Stomach (tissue), 9 donors: ENCODE data around the gene LCN2. TPM values are rescaled to one million over a fixed set of nuclear protein-coding genes. Genes with fewer than 3 reads are reported as not detected.

Source experiments
- DNase-seq, 2 donors: peaks; one replicate each; pipeline versions ENCODE4 v3.0.0 to v3.0.0-alpha.2; 2013 to 2019
- H3K27ac ChIP-seq, 5 donors: fragments of 200-600 bp in 4 of 5; sonication (generic) in 4 of 5; one replicate each; pipeline ENCODE4 v1.5.1; 2013 to 2019; ENCODE audit warnings: mild to moderate bottlenecking in 1 of 5, moderate library complexity in 1 of 5
- H3K27me3 ChIP-seq, 3 donors: fragments of 200-600 bp; sonication (generic); one replicate each; pipeline ENCODE4 v1.5.1; 2017 to 2019; ENCODE audit warnings: mixed run types in 1 of 3
- H3K36me3 ChIP-seq, 4 donors: fragments of 200-600 bp; sonication (generic); 1 replicate in 3 of 4; 2 replicates in 1 of 4; pipeline ENCODE4 v1.5.1; 2016 to 2019
- H3K4me1 ChIP-seq, 4 donors: fragments of 200-600 bp; sonication (generic); one replicate each; pipeline ENCODE4 v1.5.1; 2016 to 2019
- H3K4me3 ChIP-seq, 4 donors: fragments of 200-600 bp; sonication (generic) in 3 of 4; one replicate each; pipeline ENCODE4 v1.5.1; 2016 to 2019; ENCODE audit warnings: mild to moderate bottlenecking in 1 of 4
- H3K9me3 ChIP-seq, 4 donors: fragments of 200-600 bp; sonication (generic); one replicate each; pipeline ENCODE4 v1.5.1; 2016 to 2019
- CTCF ChIP-seq, 7 experiments: fragments of 450-650 bp in 4 of 7; fragments of 200-600 bp in 3 of 7; sonication (generic) in 3 of 7; IDR thresholded peaks; one replicate each; pipeline ENCODE4 v1.5.1; 2016 to 2019; ENCODE audit warnings: antibody characterized with exemption in 7 of 7, control low read depth in 2 of 7, mild to moderate bottlenecking in 1 of 7
- EP300 ChIP-seq: sonication (generic); formaldehyde crosslinking; IDR thresholded peaks from one replicate; pipeline ENCODE4 v1.6.1; 2017; ENCODE audit warnings: antibody characterized with exemption
- POLR2A ChIP-seq, 4 donors: fragments of 450-650 bp; IDR thresholded peaks; one replicate each; pipeline ENCODE4 v1.6.1; 2016; ENCODE audit warnings: antibody characterized with exemption in 4 of 4, control low read depth in 2 of 4, mild to moderate bottlenecking in 1 of 4, moderate library complexity in 1 of 4
- POLR2AphosphoS5 ChIP-seq, 3 donors: sonication (generic); formaldehyde crosslinking; IDR thresholded peaks; one replicate each; pipeline ENCODE4 v1.6.1; 2016; ENCODE audit warnings: antibody characterized with exemption in 3 of 3
- WGBS, 5 donors: extraction: QIAGEN DNeasy Blood & Tissue Kit in 3 of 5; methylation state at CpG; one replicate each; pipeline versions ENCODE4 v1.1.5 to v1.1.7; 2013 to 2018; 5-methylcytosine and 5-hydroxymethylcytosine counted together
- intact Hi-C: fragments of 100-400 bp; cut with DNase I; formaldehyde crosslinking; loops from one replicate; pipeline ENCODE4 v1.15.1; 2023; ENCODE audit warnings: low total_unique reads
- polyA plus RNA-seq, 3 donors: library from polyadenylated mRNA; stranded (reverse); fragments of 200-250 nt; gene quantifications; one replicate each; pipeline ENCODE4 v1.2.3, GENCODE V29; 2013
- total RNA-seq, 5 donors: library from RNA; depleted of rRNA; stranded (reverse); fragments of >200 nt; gene quantifications; one replicate each; pipeline versions ENCODE4 v1.1.0 to v1.2.3, GENCODE V29; 2014 to 2016
- donor health status: healthy with polysubstance abuse.
- donor health status: Bipolar disorder and iron deficiency.
- donor health status: healthy.

The LCN2 gene
- total and polyA plus RNA-seq, 8 donors: 10.8 to 922 (median 383) TPM; not detected in 1

DNA sequence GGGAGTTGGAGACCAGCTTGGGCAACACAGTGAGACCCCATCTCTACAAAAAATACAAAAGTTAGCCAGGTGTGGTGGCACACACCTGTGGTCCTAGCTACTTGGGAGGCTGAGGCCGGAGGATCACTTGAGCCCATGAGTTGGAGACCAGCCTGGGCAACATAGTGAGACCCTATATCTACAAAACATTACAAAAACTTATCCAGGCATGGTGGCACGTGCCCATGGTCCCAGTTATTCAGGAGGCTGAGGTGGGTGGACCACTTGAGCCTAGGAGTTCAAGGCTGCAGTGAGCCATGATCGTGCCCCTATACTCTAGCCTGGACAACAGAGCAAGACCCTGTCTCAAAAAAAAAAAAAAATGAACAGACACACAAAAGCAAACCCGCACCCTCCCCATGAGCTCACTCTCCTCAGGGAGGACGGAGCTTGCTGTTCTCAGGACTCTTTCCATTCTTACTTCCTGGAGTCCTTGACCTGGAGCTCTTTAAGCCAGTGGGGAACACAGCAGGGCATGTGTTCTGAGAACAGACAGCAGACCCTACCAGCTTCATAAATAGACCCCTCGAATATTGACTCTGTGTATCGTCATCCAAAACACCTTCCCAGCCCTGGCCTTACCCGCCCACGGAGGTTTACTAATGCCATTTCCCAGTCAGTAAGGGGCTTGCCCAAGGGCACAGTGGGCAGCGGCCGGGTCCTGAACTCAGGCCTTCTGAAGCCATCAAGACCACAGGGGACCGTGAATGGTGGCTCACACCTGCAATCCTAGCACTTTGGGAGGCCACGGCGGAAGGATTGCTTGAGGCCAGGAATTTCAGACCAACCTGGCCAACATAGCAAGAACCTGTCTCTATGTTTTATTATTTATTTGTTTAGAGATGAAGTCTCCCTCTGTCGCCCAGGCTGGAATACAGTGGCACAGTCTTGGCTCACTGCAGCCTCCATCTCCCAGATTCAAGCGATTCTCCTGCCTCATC, 32.9 kb upstream of the LCN2 start:
- intact Hi-C loops: no loop called here
- H3K4me1 ChIP-seq: peaks cover 13 to 42% (median 37%) of the 10 kb centered on the region in 4 donors
- TF ChIP-seq POLR2A (IDR thresholded peaks at IDR 0.05): no peak
- peak in 2 of 3 donors; percentile 17 to 64 for TF ChIP-seq POLR2AphosphoS5 (IDR thresholded peaks at IDR 0.05)
- DNase-seq: peak in 1 of 2 donors; percentile 44
- no peaks in the 10 kb centered on the region for H3K9me3 ChIP-seq
- H3K36me3 ChIP-seq: peaks cover 7 to 39% (median 29%) of the 10 kb centered on the region in 4 donors
- peak overlapping the region; percentile 88 to 97 (median 93) for H3K27ac ChIP-seq
- no peaks in the 10 kb centered on the region for H3K27me3 ChIP-seq
- H3K4me3 ChIP-seq: no peak overlapping the region
- WGBS, 5 donors: 69 to 84% (median 76%) methylated on average over 16 of the region's 16 CpGs

DNA sequence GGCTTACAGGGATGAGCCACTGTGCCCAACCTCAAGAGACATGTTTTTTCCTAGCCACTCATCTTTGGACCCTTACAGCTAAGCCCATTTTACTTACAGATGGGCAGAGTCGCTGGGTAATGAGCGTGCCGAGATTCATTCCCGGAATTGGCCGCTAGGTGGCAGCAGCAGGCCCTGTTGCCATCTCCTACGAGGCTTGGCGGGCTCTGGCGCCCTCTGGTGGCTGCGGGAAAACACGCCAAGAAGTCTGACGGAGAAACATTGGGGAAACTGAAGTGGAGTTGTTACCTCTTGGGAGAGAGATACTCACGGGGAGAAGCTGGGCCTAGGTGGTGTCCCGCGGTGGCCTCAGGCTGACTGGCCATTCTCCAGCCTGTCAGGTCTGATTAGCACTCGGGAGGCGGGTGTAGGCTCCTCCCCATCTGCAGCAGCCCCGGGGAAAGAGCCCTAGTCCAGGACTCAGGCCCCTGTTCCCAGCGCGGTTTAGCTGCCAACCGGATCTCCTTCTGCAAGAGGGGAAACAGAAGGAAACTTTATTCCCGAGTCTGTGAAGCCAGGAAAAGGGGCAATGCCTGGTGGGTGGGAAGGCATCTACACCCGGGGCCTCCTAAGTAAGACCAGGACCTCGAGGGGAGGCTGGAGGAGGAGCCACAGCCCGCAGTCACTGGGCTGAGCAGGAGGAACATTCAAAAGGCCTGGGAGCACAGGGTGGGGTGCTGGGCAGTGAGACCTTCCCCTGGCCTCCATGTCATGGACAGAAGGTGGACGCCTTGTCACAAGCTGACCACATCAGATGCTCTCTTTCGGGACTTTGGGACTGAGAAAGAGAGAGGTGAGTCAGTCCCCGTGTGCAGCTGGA, 31.4 kb upstream of the LCN2 start:
- no peaks in the 10 kb centered on the region for H3K27me3 ChIP-seq
- H3K4me3 ChIP-seq: no peak overlapping the region
- H3K4me1 ChIP-seq: peaks cover 13 to 37% (median 32%) of the 10 kb centered on the region in 4 donors
- H3K27ac ChIP-seq: peak overlapping the region in 4 of 5 donors; percentile 10 to 97 (median 92)
- H3K36me3 ChIP-seq: peaks cover 21 to 54% (median 44%) of the 10 kb centered on the region in 4 donors
- TF ChIP-seq EP300 (no peak), POLR2A (IDR thresholded peaks at IDR 0.05) (no peak), POLR2AphosphoS5 (IDR thresholded peaks at IDR 0.05) (peak; percentile 47 to 91 (median 61)), CTCF (IDR thresholded peaks at IDR 0.05) (peak in 6 of 7 experiments; percentile 96 to 100 (median 100))
- intact Hi-C loops: no loop called here
- H3K9me3 ChIP-seq: no peaks in the 10 kb centered on the region
- 9 to 16% (median 10%) methylated on average over 19 to 27 of the region's 27 CpGs for WGBS, 5 donors
- DNase-seq: peak; percentile 96 to 97

GRCh38 chr9:128118472-128118857, 30.8 kb upstream of the LCN2 start:
- no peak for DNase-seq
- H3K27ac ChIP-seq: no peak overlapping the region
- intact Hi-C loops: no loop called here
- TF ChIP-seq POLR2A (IDR thresholded peaks at IDR 0.05) (no peak), POLR2AphosphoS5 (IDR thresholded peaks at IDR 0.05) (no peak), EP300 (no peak), CTCF (IDR thresholded peaks at IDR 0.05) (no peak)
- no peaks in the 10 kb centered on the region for H3K9me3 ChIP-seq
- no peaks in the 10 kb centered on the region for H3K27me3 ChIP-seq
- peaks cover 13 to 33% (median 32%) of the 10 kb centered on the region in 4 donors for H3K4me1 ChIP-seq
- H3K36me3 ChIP-seq: peaks cover 27 to 57% (median 46%) of the 10 kb centered on the region in 4 donors
- 41 to 64% (median 50%) methylated on average over 3 of the region's 3 CpGs for WGBS, 5 donors
- H3K4me3 ChIP-seq: no peak overlapping the region

DNA sequence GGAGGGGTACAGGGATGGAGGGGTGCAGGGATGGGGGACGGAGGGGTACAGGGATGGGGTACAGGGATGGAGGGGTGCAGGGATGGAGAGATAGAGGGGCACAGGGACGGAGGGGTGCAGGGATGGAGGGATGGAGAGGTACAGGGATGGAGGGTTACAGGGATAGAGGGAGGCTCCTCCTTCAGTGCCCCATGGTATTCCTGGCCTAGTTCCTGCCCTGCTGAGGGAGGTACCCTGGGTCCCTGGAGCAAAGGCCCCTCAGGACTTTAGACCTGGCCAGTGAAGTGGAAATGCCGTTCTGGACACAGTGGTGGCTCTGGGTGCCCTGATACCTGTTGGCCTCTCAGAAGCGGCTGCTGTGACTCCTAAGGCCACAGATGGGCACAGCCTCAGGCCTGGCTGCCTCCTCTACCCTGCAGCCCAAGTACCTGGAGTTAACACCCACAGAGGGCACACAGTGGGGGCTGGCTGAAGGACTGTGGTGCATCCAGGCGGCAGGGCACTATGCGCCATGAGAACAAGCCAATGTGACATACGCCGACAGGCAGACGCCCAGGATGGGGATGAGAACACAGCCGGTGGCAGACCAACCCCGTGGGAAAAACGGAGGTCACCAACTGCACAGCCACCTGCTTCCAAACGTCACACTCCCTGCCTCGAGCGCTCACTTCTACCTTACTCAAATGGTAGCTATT, 30.1 kb upstream of the LCN2 start:
- Histone ChIP-seq H3K27ac (no peak overlapping the region), H3K9me3 (no peaks in the 10 kb centered on the region), H3K36me3 (peaks cover 34 to 57% (median 46%) of the 10 kb centered on the region in 4 donors), H3K4me3 (no peak overlapping the region), H3K4me1 (peaks cover 9 to 32% (median 31%) of the 10 kb centered on the region in 4 donors), H3K27me3 (no peaks in the 10 kb centered on the region)
- no peak for TF ChIP-seq EP300
- TF ChIP-seq POLR2A (IDR thresholded peaks at IDR 0.05): no peak
- TF ChIP-seq POLR2AphosphoS5 (IDR thresholded peaks at IDR 0.05): no peak
- no peak for TF ChIP-seq CTCF (IDR thresholded peaks at IDR 0.05)
- WGBS, 5 donors: 68 to 78% (median 74%) methylated on average over 14 to 15 of the region's 15 CpGs
- intact Hi-C loops: no loop called here
- DNase-seq: peak in 1 of 2 donors; percentile 25
